Mammary epithelial cell (primary cell): ENCODE measurements around the gene RASGRP1.

Source experiments
- CTCF ChIP-seq, 2 donors: IDR thresholded peaks in 1 of 2; conservative IDR thresholded peaks in 1 of 2; 2 replicates each; pipeline ENCODE4 v1.5.1; 2011 to 2012; ENCODE audit warnings: inconsistent platforms in 2 of 2, low read length in 2 of 2, mild to moderate bottlenecking in 2 of 2, control low read depth in 1 of 2, low read depth in 1 of 2; ENCODE audit not compliant: insufficient read depth in 1 of 2; ENCODE audit errors: extremely low read depth in 1 of 2
- EZH2 ChIP-seq: IDR thresholded peaks from 2 replicates; pipeline ENCODE4 v1.6.1; 2012; ENCODE audit warnings: low read length, inconsistent platforms, borderline replicate concordance

- TF ChIP-seq CTCF (conservative IDR thresholded peaks at IDR 0.05 in 1 of 2, IDR thresholded peaks at IDR 0.05 in 1 of 2; ENCODE audit: extremely low read depth in 1 of 2, insufficient read depth in 1 of 2, low read depth in 1 of 2, low read length in 2 of 2) (no peak), EZH2 (no peak)
Measured at GRCh38 chr15:38560456-38560926, 4.1 kb downstream of the RASGRP1 start.
